HG03045 (cell line): Measurements from ENCODE around the gene KCNH4.
A peak's percentile ranks its signal among the peaks of the same experiment; 100 is the strongest.
"Not testable (repeated sequence)": the region's sequence is repeated elsewhere in the genome, so short reads cannot be mapped to it uniquely, and the experiment has no call there.

ENCODE experiments used
- ATAC-seq: cut with Tn5 transposase; IDR thresholded peaks from one replicate; pipeline ENCODE4 v1.9.1; 2021; ENCODE audit warnings: mild to moderate bottlenecking, moderate library complexity; ENCODE audit not compliant: unreplicated experiment

Gene KCNH4

GRCh38 chr17:42197564-42198156, 16.7 kb upstream of the KCNH4 start:
- ATAC-seq = no peak

DNA sequence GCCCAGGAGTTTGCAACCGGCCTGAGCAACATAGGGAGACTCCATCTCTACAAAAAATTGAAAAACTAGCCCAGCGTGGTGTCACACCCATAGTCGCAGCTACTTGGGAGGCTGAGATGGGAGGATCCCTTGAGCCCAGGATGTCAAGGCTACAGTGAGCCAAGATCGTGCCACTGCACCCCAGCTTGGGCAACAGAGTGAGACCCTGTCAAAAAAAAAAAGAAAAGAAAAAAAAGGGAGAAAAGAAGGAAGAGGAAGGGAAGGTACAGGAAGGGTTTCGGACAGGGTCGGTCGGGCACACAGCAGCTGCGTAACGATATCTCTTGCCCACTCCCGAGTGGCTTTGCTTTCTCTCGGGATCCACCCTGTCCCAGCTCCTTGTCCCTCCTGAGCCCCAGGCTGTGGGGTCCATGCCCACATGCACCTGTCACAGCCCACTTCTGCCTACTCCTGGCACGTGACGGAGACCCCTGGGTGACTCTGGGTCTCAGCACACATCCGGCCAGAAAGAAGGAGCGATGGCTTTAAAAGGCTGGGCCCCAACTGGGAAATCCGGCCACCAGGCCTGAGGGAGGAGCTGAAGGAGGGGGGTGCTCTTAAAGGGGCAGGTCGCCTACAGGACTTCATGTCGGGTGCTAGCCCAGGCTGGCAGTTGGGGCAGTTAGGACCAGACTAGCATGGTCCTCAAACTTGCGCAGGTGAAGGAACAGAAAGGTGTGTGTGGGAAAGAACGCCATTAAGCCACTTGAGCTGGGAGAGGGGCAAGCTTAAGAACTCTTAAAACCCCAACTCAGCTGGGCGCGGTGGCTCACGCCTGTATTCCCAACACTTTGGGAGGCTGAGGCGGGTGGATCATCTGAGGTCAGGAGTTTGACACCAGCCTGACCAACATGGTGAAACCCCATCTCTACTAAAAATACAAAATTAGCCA, 13.3 kb upstream of the KCNH4 start, which contains the start of gene GHDC:
Gene GHDC, minus strand, starts transcription at position 526 of the 931 bp plus-strand sequence. CDS start 913 bp downstream, outside the sequence.
- ATAC-seq = peak; percentile 86

DNA sequence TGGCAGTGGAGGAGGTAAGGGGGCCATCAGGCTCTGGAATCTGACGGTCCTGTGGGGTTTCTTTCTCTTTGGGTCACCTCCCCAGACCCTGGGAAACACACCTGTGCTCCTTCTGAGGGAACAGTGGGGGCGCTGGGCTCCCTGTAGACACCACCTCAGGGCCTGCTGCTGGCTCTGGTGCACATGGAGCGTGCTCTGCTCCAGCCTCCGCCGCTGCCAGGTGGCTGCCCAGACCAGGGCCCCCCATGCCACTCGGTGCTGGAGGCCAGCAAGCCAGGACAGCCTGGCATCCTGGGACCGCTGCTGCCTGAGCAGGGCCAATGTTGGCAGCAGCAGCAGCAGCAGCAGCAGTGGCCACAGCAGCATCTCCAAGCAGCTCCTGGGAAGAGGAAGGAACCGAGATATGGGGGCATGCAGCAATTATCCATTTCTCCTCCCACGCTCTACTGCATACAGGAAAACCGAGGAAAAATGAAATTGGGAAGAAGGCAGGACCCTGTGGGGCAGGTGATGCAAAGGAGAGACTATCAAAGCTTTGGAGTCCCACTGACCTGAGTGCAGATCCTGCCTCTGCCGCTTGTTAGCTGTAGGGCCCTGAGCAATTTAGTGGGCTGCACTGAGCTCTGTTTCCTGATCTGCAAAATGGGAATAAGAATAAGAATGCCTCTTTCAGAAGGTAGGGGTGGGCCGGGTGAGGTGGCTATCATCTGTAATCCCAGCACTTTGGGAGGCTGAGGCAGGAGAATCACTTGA, 12.4 kb upstream of the KCNH4 start:
- ATAC-seq = no peak

GRCh38 chr17:42192189-42193126, 11.5 kb upstream of the KCNH4 start:
- no peak for ATAC-seq

DNA sequence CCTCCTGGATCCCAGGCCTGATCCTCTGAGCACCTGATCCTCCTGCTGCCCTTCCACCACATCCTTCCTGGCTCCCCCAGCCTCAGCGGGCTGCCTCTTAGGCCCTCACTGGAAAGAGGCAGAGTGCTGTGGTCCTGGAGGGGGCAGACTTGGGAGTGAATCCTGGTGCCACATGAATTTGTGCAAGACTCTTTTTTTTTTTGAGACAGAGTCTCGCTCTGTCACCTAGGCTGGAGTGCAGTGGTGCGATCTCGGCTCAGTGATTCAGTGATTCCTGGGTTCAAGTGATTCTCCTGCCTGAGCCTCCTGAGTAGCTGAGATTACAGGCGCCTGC, 10.3 kb upstream of the KCNH4 start:
- ATAC-seq = no peak

DNA sequence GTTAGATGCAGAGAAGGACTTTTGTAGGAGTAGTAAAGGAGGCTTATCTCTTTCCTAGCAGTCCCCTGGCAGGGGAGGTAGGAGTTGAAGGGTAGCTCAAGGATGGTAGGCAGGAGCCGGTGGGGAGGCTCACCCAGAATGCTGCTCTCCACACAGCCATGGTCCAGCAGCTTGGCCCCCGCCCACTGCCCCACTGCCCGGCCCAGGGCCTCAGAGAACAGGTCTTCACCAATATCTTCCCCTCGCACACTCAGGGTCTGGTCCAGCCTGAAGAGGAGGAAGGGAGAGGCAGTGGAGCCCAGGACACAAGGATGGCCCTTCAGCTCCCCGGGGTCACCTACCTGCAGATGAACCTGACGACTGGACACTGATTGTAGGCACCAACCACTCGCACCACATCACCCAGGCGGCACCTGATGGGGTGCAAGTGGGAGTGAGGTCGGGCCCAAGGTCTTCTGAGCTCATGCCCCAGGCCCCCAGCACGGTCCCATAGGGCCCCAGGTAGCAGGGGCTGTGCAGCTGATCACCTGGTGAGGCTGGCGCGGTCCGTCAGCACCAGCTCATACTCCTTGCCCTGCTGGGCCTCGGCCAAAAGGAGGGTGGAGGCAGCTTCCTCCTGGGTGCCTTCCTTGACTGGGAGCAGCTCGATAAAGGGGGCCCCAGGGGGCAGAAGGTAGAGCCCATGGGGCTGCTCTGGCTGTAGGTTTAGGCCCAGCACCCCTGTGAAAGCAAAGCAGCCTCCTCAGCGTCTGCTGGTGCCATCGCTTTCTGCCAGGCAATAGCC, 9.7 kb upstream of the KCNH4 start:
- no peak for ATAC-seq

DNA sequence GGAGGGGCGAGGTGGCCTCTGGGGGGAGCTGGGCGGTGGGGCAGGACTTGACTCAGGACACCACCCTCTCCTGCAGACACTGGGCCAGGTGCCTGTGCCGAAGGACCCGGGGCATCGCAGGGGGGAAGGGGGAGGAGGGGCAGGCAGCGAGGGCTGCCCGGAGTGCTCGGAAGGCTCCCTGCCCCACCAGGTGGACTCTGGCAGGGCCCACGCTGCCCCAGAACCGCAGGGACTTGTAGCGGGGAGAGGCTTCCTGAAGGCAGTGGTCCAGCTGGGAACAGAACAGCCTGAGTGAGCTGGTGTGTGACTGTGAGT, 8.7 kb upstream of the KCNH4 start:
- ATAC-seq = no peak

DNA sequence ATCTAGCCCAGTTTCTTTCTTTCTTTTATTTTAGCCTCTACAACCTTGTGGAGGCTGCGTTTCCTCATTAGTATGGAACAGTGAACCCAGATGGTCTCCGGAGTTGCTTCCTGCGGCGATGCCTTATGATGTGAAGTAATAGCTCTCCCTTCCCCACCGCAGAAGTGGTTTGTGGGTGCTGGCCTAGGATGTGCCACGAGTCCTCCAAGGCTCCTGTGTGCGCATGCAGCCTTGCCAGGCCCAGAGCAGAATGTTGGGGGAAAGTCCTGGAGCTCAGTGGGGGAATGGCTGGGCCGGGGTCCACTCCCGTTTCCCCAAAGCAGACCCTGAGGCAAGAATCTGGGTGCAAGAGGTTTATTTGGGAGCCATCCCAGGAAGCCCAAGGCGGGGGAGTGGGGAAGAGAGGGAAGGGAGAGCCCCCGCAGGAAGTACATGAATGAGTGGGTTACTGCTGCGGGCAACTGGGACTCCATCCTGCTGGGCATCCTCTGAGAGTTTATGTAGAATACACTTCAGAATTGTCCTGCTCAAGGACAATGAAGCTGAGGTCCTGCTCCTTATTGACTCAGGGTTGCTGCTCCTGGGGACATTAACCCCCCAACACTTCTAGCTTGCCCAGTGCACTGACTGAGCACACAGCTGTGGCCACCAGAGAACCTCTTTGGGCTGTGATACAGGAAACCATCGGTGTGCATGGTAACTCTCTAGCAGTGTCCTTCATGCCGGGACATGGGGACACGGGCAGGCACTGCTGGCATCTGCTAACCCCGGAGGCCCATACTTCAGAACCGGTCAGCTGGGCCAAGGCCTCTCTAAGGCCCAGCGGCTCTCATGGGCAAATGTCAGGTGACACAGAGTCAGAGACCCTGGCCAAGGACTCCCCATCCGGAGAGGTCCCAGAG, 8.1 kb upstream of the KCNH4 start:
- ATAC-seq = no peak

DNA sequence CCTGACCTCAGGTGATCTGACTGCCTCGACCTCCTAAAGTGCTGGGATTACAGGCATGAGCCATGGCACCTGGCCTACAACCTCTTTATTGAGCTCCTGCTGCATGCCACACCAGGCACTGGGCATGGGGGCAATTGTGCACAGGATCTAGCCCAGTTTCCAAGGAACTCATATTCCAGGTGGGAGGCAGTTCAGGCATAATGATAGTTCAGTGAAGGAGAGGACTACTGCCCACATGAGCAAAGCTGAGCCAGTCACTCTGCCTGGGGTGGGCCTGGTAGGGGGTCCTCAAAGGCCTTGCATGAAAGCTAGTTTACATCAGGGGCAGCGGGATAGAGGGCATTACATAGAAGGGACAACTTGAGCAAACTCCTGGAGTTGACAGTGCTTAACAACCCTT, 6.9 kb upstream of the KCNH4 start:
- no peak for ATAC-seq

- ATAC-seq = not testable (repeated sequence)
Observed at GRCh38 chr17:42186191-42186590, 5.2 kb upstream of the KCNH4 start.

GRCh38 chr17:42185621-42185930, 4.6 kb upstream of the KCNH4 start:
- no peak for ATAC-seq

- ATAC-seq = no peak
Observed at GRCh38 chr17:42184713-42185620, 4.0 kb upstream of the KCNH4 start, which contains the start of gene HCRT. Gene HCRT (minus strand): TSS chr17:42185452. CDS start chr17:42185365, 87 bp downstream.

DNA sequence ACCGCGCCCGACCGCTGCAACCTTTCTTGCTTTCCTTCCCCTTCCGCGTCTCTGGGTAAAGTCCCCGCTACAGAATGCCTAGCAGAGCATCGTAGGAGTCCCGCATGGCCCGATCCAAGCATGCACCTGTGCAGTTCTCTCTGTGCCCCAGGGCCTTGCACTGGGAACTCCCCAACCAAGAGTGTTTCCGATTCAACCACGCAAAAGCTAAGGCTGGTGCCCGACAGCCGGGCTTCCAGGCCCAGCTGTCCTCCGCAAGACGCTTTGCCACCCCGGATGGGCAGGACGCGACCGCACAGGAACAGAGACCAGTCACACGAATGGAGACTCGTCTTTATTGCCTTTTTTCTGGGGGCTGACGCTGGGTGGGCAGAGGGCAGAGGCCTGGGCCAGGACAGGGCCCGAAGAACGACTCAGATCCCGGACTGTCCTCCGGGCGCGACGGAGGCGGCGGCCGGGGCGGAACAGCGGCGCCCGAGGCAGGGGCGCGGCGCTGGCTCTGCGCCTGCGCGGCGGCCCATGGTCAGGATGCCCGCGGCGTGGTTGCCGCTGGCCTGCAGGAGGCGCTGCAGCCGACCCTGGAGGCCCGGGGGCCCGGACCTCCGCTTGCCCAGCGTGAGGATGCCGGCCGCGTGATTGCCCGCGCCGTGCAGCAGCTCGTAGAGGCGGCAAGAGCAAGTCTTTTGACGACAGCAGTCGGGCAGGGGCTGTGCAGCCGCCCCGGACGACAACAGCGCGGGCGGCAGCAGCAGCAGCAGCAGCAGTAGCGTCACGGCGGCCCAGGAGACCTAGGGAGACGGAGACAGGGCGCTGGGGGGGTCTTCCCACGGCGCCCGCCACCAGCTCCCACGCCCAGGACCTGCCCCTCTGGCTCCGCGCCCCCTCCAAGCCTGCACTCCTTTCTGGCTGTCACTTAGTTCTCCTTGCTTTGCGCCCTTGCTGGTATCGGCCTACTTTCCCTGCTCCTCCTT, 3.1 kb upstream of the KCNH4 start:
- ATAC-seq = no peak

- ATAC-seq = no peak
Observed at GRCh38 chr17:42182927-42183734, 2.2 kb upstream of the KCNH4 start.

GRCh38 chr17:42181851-42182207, 887 bp upstream of the KCNH4 start:
- ATAC-seq = no peak

DNA sequence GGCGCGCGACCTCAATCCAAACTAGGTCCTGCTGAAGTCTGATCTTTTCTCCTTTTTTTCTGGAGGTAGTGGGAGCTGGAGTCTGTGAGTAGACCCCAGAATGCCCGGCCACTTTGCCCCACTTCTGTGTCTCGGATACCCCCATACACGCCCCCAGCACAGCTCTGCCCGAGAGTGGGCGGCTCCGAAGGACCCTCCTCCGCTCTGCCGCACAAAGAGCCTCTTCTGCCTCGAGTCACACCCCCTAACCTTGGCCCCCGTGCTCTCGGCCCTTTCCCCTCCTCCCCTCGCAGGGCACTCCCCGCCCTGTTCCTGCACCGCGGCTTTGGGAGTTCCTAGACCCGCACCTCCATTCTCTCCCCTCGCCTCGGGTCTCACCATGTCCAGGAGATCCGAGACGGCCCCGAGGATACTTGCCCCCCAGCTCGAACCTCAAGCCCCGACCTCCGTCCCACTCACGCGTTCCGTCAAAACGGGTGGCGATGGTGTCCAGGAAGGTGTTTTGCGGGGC, 476 bp downstream of the KCNH4 start:
- ATAC-seq = no peak
